Effector CD4-positive, alpha-beta T cell (primary cell): ENCODE results near the gene FDPS.
"Not testable (repeated sequence)": the region's sequence is repeated elsewhere in the genome, so short reads cannot be mapped to it uniquely, and the experiment has no call there.

Source experiments
- DNase-seq: peaks from one replicate; pipeline ENCODE4 v3.0.0-alpha.2; 2020

Gene FDPS

GRCh38 chr1:155320661-155321617 lies 12.3 kb downstream of the FDPS start, which contains the start of gene RUSC1:
RUSC1 (plus strand) TSS chr1:155320894; CDS start chr1:155321774, 880 bp downstream.
- DNase-seq: peak; percentile 53

GRCh38 chr1:155321639-155322503 lies 13.2 kb downstream of the FDPS start:
- no peak for DNase-seq

GRCh38 chr1:155322571-155322952 lies 13.9 kb downstream of the FDPS start:
- no peak for DNase-seq

- peak; percentile 79 for DNase-seq
Observed at GRCh38 chr1:155322953-155323728, 14.5 kb downstream of the FDPS start.

GRCh38 chr1:155323729-155324036 lies 15.0 kb downstream of the FDPS start:
- DNase-seq: peak; percentile 72

- DNase-seq: peak; percentile 90
Observed at GRCh38 chr1:155324037-155324716, 15.5 kb downstream of the FDPS start.

- DNase-seq: no peak
Observed at GRCh38 chr1:155324717-155325602, 16.3 kb downstream of the FDPS start.

GRCh38 chr1:155325603-155325893 lies 16.9 kb downstream of the FDPS start:
- no peak for DNase-seq

GRCh38 chr1:155326020-155326526 lies 17.4 kb downstream of the FDPS start:
- DNase-seq: no peak

GRCh38 chr1:155326631-155327037 lies 18.0 kb downstream of the FDPS start:
- no peak for DNase-seq

- no peak for DNase-seq
Observed at GRCh38 chr1:155327981-155328380, 19.3 kb downstream of the FDPS start.

GRCh38 chr1:155328856-155329255 lies 20.2 kb downstream of the FDPS start:
- not testable (repeated sequence) for DNase-seq

GRCh38 chr1:155329980-155330598 lies 21.4 kb downstream of the FDPS start:
- no peak for DNase-seq

GRCh38 chr1:155334962-155335361 lies 26.3 kb downstream of the FDPS start:
- no peak for DNase-seq

- DNase-seq: no peak
Observed at GRCh38 chr1:155339515-155340097, 30.9 kb downstream of the FDPS start.

GRCh38 chr1:155342842-155343241 lies 34.2 kb downstream of the FDPS start:
- no peak for DNase-seq

- DNase-seq: no peak
Observed at GRCh38 chr1:155352631-155353030, 44.0 kb downstream of the FDPS start.

GRCh38 chr1:155360051-155360450 lies 51.4 kb downstream of the FDPS start:
- DNase-seq: no peak
